ENCODE measurements around the gene TNS2. TPM values are rescaled to one million over a fixed set of nuclear protein-coding genes. Genes with fewer than 3 reads are reported as not detected.

The TNS2 gene
- total and polyA plus RNA-seq, 2 of the 13 experiments (the other 11 are each of a cell fraction or from before 2014, with no cell fraction given): 8.9 to 20.4 TPM

- no peak for TF ChIP-seq AFF4 (CRISPR knock-in tag; IDR thresholded peaks at IDR 0.05)
- no peak for TF ChIP-seq HMG20A (CRISPR knock-in tag; IDR thresholded peaks at IDR 0.05; ENCODE audit: borderline replicate concordance)
- TF ChIP-seq IRF2 (CRISPR knock-in tag; IDR thresholded peaks at IDR 0.05): peak; percentile 46; the same call in 1 of the 2 replicates
- TF ChIP-seq DRAP1 (CRISPR knock-in tag; IDR thresholded peaks at IDR 0.05): peak; percentile 25; the same call in 1 of the 2 replicates
- TF ChIP-seq NR2F2 (IDR thresholded peaks at IDR 0.05; ENCODE audit: borderline replicate concordance, low read depth): no peak
- TF ChIP-seq POLR2AphosphoS5 (IDR thresholded peaks at IDR 0.05; ENCODE audit: low read depth, low read length): no peak
- no peak for TF ChIP-seq KDM5A (IDR thresholded peaks at IDR 0.05; ENCODE audit: borderline replicate concordance, low read length)
- TF ChIP-seq HNRNPK (IDR thresholded peaks at IDR 0.05; ENCODE audit: low read depth, low read length, poor library complexity, severe bottlenecking): peak; percentile 27
- TF ChIP-seq NR2C2 (CRISPR knock-in tag; IDR thresholded peaks at IDR 0.05; ENCODE audit: borderline replicate concordance): peak; percentile 42; the same call in 1 of the 2 replicates
- TF ChIP-seq REPIN1 (CRISPR knock-in tag; IDR thresholded peaks at IDR 0.05; ENCODE audit: borderline replicate concordance, low read depth): no peak
- TF ChIP-seq PLSCR1 (CRISPR knock-in tag; IDR thresholded peaks at IDR 0.05; ENCODE audit: borderline replicate concordance): no peak
- TF ChIP-seq ZNF24 (IDR thresholded peaks at IDR 0.05): no peak
- no peak for TF ChIP-seq ZNF766 (CRISPR knock-in tag; IDR thresholded peaks at IDR 0.05; ENCODE audit: borderline replicate concordance)
- peak; percentile 98 for TF ChIP-seq RXRA (CRISPR knock-in tag; IDR thresholded peaks at IDR 0.05)
- TF ChIP-seq PHF21A (CRISPR knock-in tag; IDR thresholded peaks at IDR 0.05): peak; percentile 50; the same call in 1 of the 2 replicates
- 0 out of 2 replicates have a peak, but pooled peaks have one; percentile 37 for TF ChIP-seq ZNF891 (CRISPR knock-in tag; IDR thresholded peaks at IDR 0.05)
- TF ChIP-seq ZSCAN29 (CRISPR knock-in tag; conservative IDR thresholded peaks at IDR 0.05): 0 out of 2 replicates have a peak, but pooled peaks have one; percentile 21
- TF ChIP-seq NR2F1 (CRISPR knock-in tag; IDR thresholded peaks at IDR 0.05): 0 out of 4 replicates have a peak, but pooled peaks of 1 of the 2 experiments have one; percentile 18
- TF ChIP-seq HNRNPUL1 (IDR thresholded peaks at IDR 0.05; ENCODE audit: low read depth, low read length): no peak
- TF ChIP-seq ZMYM2 (CRISPR knock-in tag; IDR thresholded peaks at IDR 0.05): no peak
- TF ChIP-seq MBNL3 (CRISPR knock-in tag; conservative IDR thresholded peaks at IDR 0.05): no peak
Observed at GRCh38 chr12:53099071-53099882, 49.4 kb downstream of the TNS2 start (continued).

Data from HepG2 (cell line).